ENCODE data around the gene PRAC1.

- TF ChIP-seq POLR2AphosphoS5 (IDR thresholded peaks at IDR 0.05; ENCODE audit: low read depth, low read length) = no peak
- no peak for TF ChIP-seq POLR2A (IDR thresholded peaks at IDR 0.05; ENCODE audit: low read depth, low read length)
- TF ChIP-seq TAF1 (IDR thresholded peaks at IDR 0.05; ENCODE audit: borderline replicate concordance, low read depth, low read length) = no peak
These were observed 33.0 kb upstream of the PRAC1 start for GRCh38 chr17:48755356-48755755.

All from GM12892 (cell line).